A549 (cell line): ENCODE measurements around the gene ZNF750. TPM values are rescaled to one million over a fixed set of nuclear protein-coding genes. Genes with fewer than 3 reads are reported as not detected.

Experiments
- ATAC-seq, 2 experiments: fragments of 200-7000 bp in 1 of 2; fragments of >200 bp in 1 of 2; cut with Nextera tagmentation in 1 of 2; cut with Tn5 transposase in 1 of 2; 3 replicates each; pipeline versions ENCODE4 v1.8.0 to v1.9.1; 2018 to 2020; ENCODE audit warnings: mild to moderate bottlenecking in 1 of 2, moderate library complexity in 1 of 2
- CTCF ChIA-PET: fragments of 300-600 bp; sonication (Branson Sonifier 250); formaldehyde crosslinking; extraction: SDS; loops from one replicate; lab custom pipeline; 2021; ENCODE audit warnings: antibody characterized with exemption, inconsistent platforms; lab: Yijun Ruan, JAX
- POLR2A ChIA-PET: fragments of 350-600 bp; formaldehyde crosslinking; extraction: SDS; loops from one replicate; lab custom pipeline; 2021; ENCODE audit warnings: antibody characterized with exemption, inconsistent platforms; lab: Yijun Ruan, JAX
- DNase-seq, 2 experiments: peaks; one replicate each; pipeline versions ENCODE4 v3.0.0 to v3.0.0-alpha.2; 2011 to 2016; ENCODE audit warnings: low read depth in 1 of 2, low spot score in 1 of 2
- FAIRE-seq: peaks from 2 replicates; lab custom pipeline; 2011; peaks lifted over from hg19 to GRCh38; lab: Jason Lieb, UNC
- H3K27ac ChIP-seq, 2 experiments: fragments of >200 bp; sonication (Bioruptor Twin); formaldehyde crosslinking; 3 replicates each; pipeline ENCODE4 v1.5.1; 2016 to 2017
- H3K4me1 ChIP-seq: fragments of >200 bp; sonication (Bioruptor Twin); formaldehyde crosslinking; 3 replicates; pipeline ENCODE4 v1.6.1; 2016
- H3K4me2 ChIP-seq: fragments of >200 bp; sonication (Bioruptor Twin); formaldehyde crosslinking; 3 replicates; pipeline ENCODE4 v1.6.1; 2016
- H3K4me3 ChIP-seq: fragments of >200 bp; sonication (Bioruptor Twin); formaldehyde crosslinking; 3 replicates; pipeline ENCODE4 v1.5.1; 2016
- H3K9me3 ChIP-seq: fragments of >200 bp; sonication (Bioruptor Twin); formaldehyde crosslinking; 3 replicates; pipeline ENCODE4 v1.6.1; 2016
- BHLHE40 ChIP-seq: IDR thresholded peaks from 2 replicates; pipeline ENCODE4 v1.6.1; 2012; ENCODE audit warnings: low read depth, low read length, inconsistent platforms
- CHD2 ChIP-seq: fragments of 150-350 bp; IDR thresholded peaks from 2 replicates; pipeline ENCODE4 v1.6.1; 2014; ENCODE audit warnings: low read length; ENCODE audit not compliant: partially characterized antibody
- EP300 ChIP-seq, 2 experiments: fragments of >200 bp; sonication (Bioruptor Twin); formaldehyde crosslinking; IDR thresholded peaks; 2 replicates in 1 of 2; 3 replicates in 1 of 2; pipeline ENCODE4 v1.6.1; 2016 to 2017
- ESRRA ChIP-seq: fragments of 150-350 bp; IDR thresholded peaks from 2 replicates; pipeline ENCODE4 v1.6.1; 2014; ENCODE audit warnings: mild to moderate bottlenecking, low read length, borderline replicate concordance
- HOXB5 ChIP-seq: fragments of 250-450 bp; sonication (Bioruptor Pico); IDR thresholded peaks from 2 replicates; pipeline ENCODE4 v1.5.0; 2020; ENCODE audit warnings: mild to moderate bottlenecking, moderate library complexity
- JUNB ChIP-seq: fragments of >200 bp; sonication (Bioruptor Twin); formaldehyde crosslinking; IDR thresholded peaks from 2 replicates; pipeline ENCODE4 v1.6.1; 2016
- KDM1A ChIP-seq: fragments of 200-600 bp; sonication (generic); IDR thresholded peaks from 2 replicates; pipeline ENCODE4 v1.6.1; 2016; ENCODE audit warnings: low read depth, mild to moderate bottlenecking
- MAFK ChIP-seq: fragments of 450-650 bp; IDR thresholded peaks from 2 replicates; pipeline ENCODE4 v1.6.1; 2014; ENCODE audit not compliant: partially characterized antibody
- POLR2AphosphoS2 ChIP-seq: conservative IDR thresholded peaks from 2 replicates; pipeline ENCODE4 v1.6.1; 2012; ENCODE audit warnings: low read length, improper control_type of control experiment, inconsistent platforms
- RAD21 ChIP-seq, 2 experiments: fragments of >200 bp in 1 of 2; sonication (Bioruptor Twin) in 1 of 2; formaldehyde crosslinking in 1 of 2; IDR thresholded peaks in 1 of 2; conservative IDR thresholded peaks in 1 of 2; 2 replicates in 1 of 2; 3 replicates in 1 of 2; pipeline ENCODE4 v1.6.1; 2012 to 2018; ENCODE audit warnings: inconsistent platforms in 1 of 2
- RCOR1 ChIP-seq: fragments of 150-350 bp; IDR thresholded peaks from 2 replicates; pipeline ENCODE4 v1.6.1; 2014; ENCODE audit warnings: antibody characterized with exemption, low read length, low read depth
- RFX5 ChIP-seq: fragments of 450-650 bp; IDR thresholded peaks from 2 replicates; pipeline ENCODE4 v1.7.1; 2014; ENCODE audit warnings: antibody characterized with exemption, mild to moderate bottlenecking, moderate library complexity
- RNF2 ChIP-seq: fragments of 200-600 bp; sonication (generic); IDR thresholded peaks from 2 replicates; pipeline ENCODE4 v1.6.1; 2016; ENCODE audit warnings: low read depth, mild to moderate bottlenecking, antibody characterized with exemption, moderate library complexity, borderline replicate concordance
- WGBS: methylation state at CpG from one replicate; pipeline ENCODE4 v1.1.6; 2017; ENCODE audit errors: missing lambda C conversion rate; 5-methylcytosine and 5-hydroxymethylcytosine counted together
- polyA plus RNA-seq, 4 experiments: library from polyadenylated mRNA; depleted of rRNA in 3 of 4; stranded (reverse); fragments of >200 nt; fragmentation: RNase III in 1 of 4; extraction: RNeasy Plus Mini Kit Qiagen cat#74134 plus additional on column Dnase treatment in 1 of 4; gene quantifications; 2 replicates in 3 of 4; 3 replicates in 1 of 4; pipeline ENCODE4 v1.2.3, GENCODE V29; 2011 to 2017
- TF ChIP-seq, protein P1 (sequence below): fragments of 250-450 bp; sonication (Bioruptor Pico); IDR thresholded peaks from 2 replicates; pipeline ENCODE4 v1.5.0; 2021; ENCODE audit warnings: mild to moderate bottlenecking, moderate library complexity, borderline replicate concordance
- TF ChIP-seq, protein P2 (sequence below): fragments of >200 bp; sonication (Bioruptor Twin); formaldehyde crosslinking; IDR thresholded peaks from 2 replicates; pipeline ENCODE4 v1.6.1; 2016

Gene ZNF750
- polyA plus RNA-seq, 2 of the 4 experiments (the other 2 are of a cell fraction) = not detected

DNA sequence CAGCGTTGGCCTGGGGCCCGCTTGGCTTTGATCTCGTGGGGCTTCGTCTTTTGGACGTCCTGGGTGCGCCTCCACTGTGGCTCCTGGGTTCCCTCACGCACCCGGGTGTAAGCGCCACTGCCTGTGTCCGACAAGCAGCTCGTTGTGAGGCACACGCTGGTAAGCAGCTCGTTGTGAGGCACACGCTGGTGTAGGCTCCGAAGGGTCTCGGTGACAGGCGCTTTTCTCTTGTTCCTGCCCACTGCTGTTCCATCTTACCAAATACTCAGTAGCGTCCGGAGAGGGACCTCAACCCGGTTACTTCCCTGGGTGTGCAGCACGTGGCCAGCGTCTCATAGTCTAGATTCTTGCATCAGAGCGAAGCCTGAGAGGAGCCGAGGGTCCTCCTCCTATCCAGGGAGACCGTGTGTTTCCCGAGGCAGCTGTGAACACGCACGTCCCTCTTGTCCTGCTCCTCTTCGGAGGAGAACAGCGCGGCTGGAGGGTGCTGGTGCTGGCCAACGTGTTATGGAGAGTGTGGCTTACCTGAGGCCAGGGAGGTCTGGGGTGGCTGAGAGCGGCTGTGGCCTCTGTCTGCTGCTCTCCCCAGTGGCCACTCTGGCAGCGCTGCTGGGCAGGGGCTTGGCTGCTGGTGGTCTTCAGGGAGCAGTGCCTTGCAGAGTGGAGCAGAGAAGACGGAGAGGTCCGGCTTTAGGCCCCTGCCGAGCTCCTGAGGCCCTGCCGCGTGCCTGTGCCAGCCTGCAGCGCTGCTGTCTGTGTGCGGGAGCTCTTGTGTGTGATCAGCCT is 32.1 kb upstream of the ZNF750 start:
- no peak for DNase-seq
- CTCF ChIA-PET = interaction anchor here (0.6 to 1.7 kb wide), 3 partner anchors 30 to 97 kb away, joined by 3 read pairs; no protein-coding TSS in a partner anchor

DNA sequence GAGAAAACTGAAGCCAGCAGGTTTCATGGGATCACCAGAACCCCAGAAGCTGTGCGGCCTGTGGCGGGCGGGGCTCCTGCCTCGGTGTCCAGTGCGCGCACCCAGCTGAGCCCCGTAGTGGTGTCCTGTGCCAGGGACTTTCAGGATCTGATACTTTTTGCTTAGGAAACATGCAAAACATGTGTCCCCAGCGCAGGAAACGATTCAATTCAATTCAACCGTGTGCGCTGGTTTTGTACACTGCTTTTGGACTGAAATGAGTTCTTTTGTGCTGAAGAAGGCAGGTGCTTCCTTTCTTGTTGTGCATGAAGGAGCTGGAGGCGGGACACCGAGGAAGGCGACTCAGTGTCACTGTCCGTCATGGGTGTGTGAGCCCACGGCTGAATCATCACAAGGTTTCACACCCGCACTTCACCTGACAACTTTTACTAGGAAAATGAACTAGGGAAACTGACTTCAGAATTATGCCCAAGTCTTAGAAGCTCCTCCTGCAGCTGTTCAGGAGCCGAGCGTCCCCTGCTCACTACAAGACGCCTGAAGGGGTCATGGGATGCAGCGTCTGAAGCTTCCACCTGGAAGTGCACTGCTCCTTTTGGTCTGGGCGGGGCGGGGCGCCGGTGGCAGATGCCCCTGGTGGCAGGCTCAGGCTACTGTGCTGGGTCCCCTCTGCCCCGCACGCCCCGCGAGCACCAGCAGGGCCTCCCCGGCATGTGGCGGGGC is 31.4 kb upstream of the ZNF750 start:
- ChIA-PET POLR2A (no interaction called here), CTCF (interaction anchor here (0.6 to 1.7 kb wide), 2 partner anchors 31 to 45 kb away, joined by 3 read pairs; no protein-coding TSS in a partner anchor)
- ATAC-seq = peak; percentile 63 to 71; a peak in 4 of 6 replicates
- no peak for FAIRE-seq
- 93% methylated on average over 25 of the region's 31 CpGs for WGBS
- Histone ChIP-seq H3K9me3 (no peaks in the 10 kb centered on the region), H3K4me3 (no peak overlapping the region), H3K4me2 (no peak overlapping the region), H3K27ac (no peak overlapping the region)
- no peak for DNase-seq
- TF ChIP-seq, protein P1, sequence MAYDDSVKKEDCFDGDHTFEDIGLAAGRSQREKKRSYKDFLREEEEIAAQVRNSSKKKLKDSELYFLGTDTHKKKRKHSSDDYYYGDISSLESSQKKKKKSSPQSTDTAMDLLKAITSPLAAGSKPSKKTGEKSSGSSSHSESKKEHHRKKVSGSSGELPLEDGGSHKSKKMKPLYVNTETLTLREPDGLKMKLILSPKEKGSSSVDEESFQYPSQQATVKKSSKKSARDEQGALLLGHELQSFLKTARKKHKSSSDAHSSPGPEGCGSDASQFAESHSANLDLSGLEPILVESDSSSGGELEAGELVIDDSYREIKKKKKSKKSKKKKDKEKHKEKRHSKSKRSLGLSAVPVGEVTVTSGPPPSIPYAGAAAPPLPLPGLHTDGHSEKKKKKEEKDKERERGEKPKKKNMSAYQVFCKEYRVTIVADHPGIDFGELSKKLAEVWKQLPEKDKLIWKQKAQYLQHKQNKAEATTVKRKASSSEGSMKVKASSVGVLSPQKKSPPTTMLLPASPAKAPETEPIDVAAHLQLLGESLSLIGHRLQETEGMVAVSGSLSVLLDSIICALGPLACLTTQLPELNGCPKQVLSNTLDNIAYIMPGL (CRISPR knock-in tag) = no peak
- TF ChIP-seq BHLHE40 (no peak), ESRRA (no peak)
- TF ChIP-seq, all 56 proteins: peak for 0
- no peaks in the 10 kb centered on the region for H3K4me1 ChIP-seq

More for the DNA sequence above, 32.1 kb upstream of the ZNF750 start:
- FAIRE-seq = no peak
- Histone ChIP-seq H3K9me3 (no peaks in the 10 kb centered on the region), H3K4me3 (no peak overlapping the region), H3K4me1 (no peaks in the 10 kb centered on the region), H3K27ac (no peak overlapping the region), H3K4me2 (no peak overlapping the region)
- POLR2A ChIA-PET = no interaction called here
- TF ChIP-seq RAD21 (conservative IDR thresholded peaks at IDR 0.05 in 1 of 2, IDR thresholded peaks at IDR 0.05 in 1 of 2) (no peak), RNF2 (no peak), RCOR1 (no peak), POLR2AphosphoS2 (no peak), KDM1A (no peak), MAFK (no peak), JUNB (no peak)
- TF ChIP-seq, protein P1 (CRISPR knock-in tag) = no peak
- TF ChIP-seq, protein P2, sequence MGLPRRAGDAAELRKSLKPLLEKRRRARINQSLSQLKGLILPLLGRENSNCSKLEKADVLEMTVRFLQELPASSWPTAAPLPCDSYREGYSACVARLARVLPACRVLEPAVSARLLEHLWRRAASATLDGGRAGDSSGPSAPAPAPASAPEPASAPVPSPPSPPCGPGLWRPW = no peak
- WGBS = 89% methylated on average over 37 of the region's 41 CpGs
- no peak for ATAC-seq

DNA sequence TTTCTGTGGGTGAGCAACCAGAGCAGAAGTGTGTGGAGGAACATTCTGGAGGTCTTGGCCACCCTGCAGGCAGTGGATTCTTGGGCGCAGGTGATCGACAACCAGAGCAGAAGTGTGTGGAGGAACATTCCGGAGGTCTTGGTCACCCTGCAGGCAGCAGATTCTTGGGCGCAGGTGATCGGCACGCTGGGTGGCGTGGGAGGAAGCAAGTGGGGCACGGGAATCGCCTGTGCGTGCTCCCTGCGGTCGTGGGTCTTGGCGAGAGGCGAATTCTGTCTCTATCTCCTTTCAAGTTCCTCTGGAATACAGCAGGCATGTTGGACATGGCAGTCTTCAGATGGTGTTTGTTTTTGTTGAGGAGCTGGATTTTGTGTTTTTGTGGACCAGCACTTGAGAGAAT is 30.7 kb upstream of the ZNF750 start:
- no peak for ATAC-seq
- POLR2A ChIA-PET = no interaction called here
- Histone ChIP-seq H3K4me2 (no peak overlapping the region), H3K4me1 (no peaks in the 10 kb centered on the region), H3K27ac (no peak overlapping the region), H3K9me3 (no peaks in the 10 kb centered on the region)
- DNase-seq = no peak
- 95% methylated on average over 14 of the region's 14 CpGs for WGBS
- CTCF ChIA-PET = interaction anchor here (0.6 to 2.1 kb wide), 4 partner anchors 8 to 90 kb away, joined by 3 to 4 read pairs (median 4); no protein-coding TSS in a partner anchor
- FAIRE-seq = no peak
- no peak for TF ChIP-seq EP300 (IDR thresholded peaks at IDR 0.05)
- TF ChIP-seq HOXB5 = no peak
- no peak for TF ChIP-seq CHD2
- no peak for TF ChIP-seq RFX5
- TF ChIP-seq, all 56 proteins: peak for 0
- no peak overlapping the region for H3K4me3 ChIP-seq
